Esophagus squamous epithelium (tissue), 4 donors: Measurements from ENCODE around the gene EIF2AK3.

ENCODE experiments used
- CTCF ChIP-seq, 6 experiments: fragments of 450-650 bp in 4 of 6; fragments of 200-600 bp in 2 of 6; sonication (generic) in 2 of 6; IDR thresholded peaks; one replicate each; pipeline ENCODE4 v1.5.1; 2016 to 2019; ENCODE audit warnings: antibody characterized with exemption in 6 of 6, mild to moderate bottlenecking in 4 of 6, moderate library complexity in 4 of 6
- POLR2A ChIP-seq, 4 donors: fragments of 450-650 bp; IDR thresholded peaks; one replicate each; pipeline ENCODE4 v1.6.1; 2017; ENCODE audit warnings: antibody characterized with exemption in 4 of 4, mild to moderate bottlenecking in 4 of 4, moderate library complexity in 3 of 4

GRCh38 chr2:88656690-88657089, 29.4 kb upstream of the EIF2AK3 start:
- TF ChIP-seq CTCF (IDR thresholded peaks at IDR 0.05): no peak
- no peak for TF ChIP-seq POLR2A (IDR thresholded peaks at IDR 0.05)
